NB4 (cell line): Measurements from ENCODE around the gene NADK.

Experiments
- DNase-seq: peaks from one replicate; pipeline ENCODE4 v3.0.0; 2010; ENCODE audit warnings: low read depth
- H3K4me3 ChIP-seq: one replicate; pipeline ENCODE4 v1.5.1; 2011; ENCODE audit warnings: mild to moderate bottlenecking, low read depth, low read length, moderate library complexity
- MYC ChIP-seq: IDR thresholded peaks from 2 replicates; pipeline ENCODE4 v1.6.1; 2011; ENCODE audit warnings: low read depth, low read length
- POLR2A ChIP-seq: IDR thresholded peaks from 2 replicates; pipeline ENCODE4 v1.6.1; 2011; ENCODE audit warnings: mild to moderate bottlenecking; ENCODE audit not compliant: insufficient read length; ENCODE audit errors: extremely low read depth
- TF ChIP-seq, protein P1 (sequence below): IDR thresholded peaks from 2 replicates; pipeline ENCODE4 v1.6.1; 2011; ENCODE audit warnings: low read depth, low read length
- TF ChIP-seq, protein P2 (sequence below): IDR thresholded peaks from one replicate; pipeline ENCODE4 v1.5.1; 2012; ENCODE audit warnings: low read depth, low read length

Gene NADK

DNA sequence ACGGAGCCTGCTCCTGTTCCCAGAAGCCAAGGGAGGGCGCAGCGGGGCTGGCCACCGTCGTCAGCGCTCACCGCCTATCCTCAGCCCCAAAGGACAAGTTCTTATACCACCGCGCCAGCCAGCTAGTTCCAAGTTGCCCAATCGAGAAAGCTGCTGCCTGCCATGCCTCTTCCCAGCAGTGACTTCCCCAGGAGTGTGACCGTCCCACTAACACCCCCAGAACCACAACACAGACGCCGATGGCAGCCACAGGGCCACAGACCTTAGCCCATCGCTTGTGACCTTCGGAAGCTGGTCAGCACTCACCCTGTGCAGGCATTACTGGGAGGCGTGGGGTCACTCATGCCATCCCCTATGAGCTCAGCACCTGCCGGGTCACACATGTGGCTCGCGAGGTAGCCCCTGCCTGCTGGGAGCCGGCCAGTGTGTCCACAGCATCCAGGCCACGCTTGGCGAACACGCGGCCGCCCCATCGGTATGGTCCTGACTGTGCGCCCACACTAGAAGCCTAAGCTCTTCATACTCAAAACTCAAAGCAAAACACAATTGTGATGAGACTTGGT is 20.1 kb downstream of the NADK start:
- no peak overlapping the region for H3K4me3 ChIP-seq
- TF ChIP-seq MYC, result no peak
- TF ChIP-seq, protein P1, sequence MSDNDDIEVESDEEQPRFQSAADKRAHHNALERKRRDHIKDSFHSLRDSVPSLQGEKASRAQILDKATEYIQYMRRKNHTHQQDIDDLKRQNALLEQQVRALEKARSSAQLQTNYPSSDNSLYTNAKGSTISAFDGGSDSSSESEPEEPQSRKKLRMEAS, result no peak
- TF ChIP-seq, protein P2, sequence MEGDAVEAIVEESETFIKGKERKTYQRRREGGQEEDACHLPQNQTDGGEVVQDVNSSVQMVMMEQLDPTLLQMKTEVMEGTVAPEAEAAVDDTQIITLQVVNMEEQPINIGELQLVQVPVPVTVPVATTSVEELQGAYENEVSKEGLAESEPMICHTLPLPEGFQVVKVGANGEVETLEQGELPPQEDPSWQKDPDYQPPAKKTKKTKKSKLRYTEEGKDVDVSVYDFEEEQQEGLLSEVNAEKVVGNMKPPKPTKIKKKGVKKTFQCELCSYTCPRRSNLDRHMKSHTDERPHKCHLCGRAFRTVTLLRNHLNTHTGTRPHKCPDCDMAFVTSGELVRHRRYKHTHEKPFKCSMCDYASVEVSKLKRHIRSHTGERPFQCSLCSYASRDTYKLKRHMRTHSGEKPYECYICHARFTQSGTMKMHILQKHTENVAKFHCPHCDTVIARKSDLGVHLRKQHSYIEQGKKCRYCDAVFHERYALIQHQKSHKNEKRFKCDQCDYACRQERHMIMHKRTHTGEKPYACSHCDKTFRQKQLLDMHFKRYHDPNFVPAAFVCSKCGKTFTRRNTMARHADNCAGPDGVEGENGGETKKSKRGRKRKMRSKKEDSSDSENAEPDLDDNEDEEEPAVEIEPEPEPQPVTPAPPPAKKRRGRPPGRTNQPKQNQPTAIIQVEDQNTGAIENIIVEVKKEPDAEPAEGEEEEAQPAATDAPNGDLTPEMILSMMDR, result no peak
- no peak for TF ChIP-seq POLR2A
- DNase-seq, result no peak

DNA sequence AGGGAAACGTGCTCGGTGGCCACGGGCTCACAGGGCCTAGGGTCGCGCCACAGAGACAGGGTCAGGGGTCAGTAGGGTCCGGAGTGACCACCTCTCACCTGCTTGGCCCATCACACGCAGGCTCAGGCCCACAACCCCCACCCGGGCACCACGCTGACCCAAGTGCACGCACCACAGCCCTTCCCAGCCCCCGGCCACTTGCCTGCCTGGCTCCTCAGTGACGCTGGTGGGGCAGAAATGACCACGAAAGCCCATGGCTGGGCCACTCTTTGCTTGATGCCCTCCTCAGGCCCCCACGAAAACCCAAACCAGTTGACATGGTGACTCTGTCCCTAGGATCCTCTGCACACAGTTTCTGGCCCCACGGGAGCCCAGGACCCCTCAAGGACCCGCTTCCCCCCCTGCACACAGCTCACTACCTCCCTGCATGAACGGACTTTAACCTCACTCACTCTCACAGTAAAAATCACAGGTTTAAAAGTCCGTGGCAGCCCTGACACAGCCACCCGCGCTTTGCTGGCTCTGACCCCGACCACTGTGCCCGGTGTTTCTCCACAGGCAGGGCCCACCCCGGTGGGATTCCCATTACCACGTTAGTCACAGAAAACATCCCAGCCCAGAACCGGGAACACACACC is 20.7 kb downstream of the NADK start:
- no peak for DNase-seq
- H3K4me3 ChIP-seq, result no peak overlapping the region
- TF ChIP-seq, protein P1, result no peak

DNA sequence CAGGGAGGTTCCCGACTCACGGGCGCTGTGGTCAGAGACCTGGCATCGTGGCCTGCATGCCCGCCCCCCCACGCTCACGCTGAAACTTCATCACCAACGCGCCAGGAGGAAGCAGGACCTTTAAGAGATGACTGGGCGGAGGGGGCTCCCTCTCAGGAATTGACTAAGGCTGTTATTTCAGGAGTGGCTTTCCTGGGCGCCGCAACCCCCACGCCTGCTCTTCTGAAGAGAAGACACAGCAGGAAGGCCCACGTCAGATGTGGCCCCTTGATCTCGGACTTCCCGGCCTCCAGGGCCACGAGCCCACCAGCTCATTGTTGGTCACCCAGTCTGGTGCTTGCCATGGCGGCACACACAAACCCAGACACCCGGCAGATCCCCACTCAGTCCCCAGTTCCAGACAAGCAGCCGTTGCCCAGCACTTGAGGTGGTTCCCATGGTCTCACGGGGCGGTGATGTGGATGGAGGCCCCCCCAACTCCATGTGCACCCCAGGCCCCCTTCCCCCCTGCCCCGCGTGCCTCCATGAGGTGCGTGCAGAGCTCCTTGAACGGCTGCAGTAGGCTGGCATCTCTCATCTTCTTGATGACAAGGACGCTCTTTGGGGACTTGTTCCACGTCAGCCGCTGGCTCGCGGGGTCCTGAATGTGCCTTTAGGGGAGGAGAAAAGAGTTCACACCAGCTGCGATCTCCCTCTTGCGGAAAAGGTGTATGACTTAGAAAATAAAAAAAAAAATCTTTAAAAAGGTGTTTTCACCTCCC is 21.4 kb downstream of the NADK start:
- no peak for TF ChIP-seq MYC
- TF ChIP-seq, protein P2, result no peak
- TF ChIP-seq POLR2A, result no peak
- TF ChIP-seq, protein P1, result no peak
- no peak overlapping the region for H3K4me3 ChIP-seq
- DNase-seq, result no peak

DNA sequence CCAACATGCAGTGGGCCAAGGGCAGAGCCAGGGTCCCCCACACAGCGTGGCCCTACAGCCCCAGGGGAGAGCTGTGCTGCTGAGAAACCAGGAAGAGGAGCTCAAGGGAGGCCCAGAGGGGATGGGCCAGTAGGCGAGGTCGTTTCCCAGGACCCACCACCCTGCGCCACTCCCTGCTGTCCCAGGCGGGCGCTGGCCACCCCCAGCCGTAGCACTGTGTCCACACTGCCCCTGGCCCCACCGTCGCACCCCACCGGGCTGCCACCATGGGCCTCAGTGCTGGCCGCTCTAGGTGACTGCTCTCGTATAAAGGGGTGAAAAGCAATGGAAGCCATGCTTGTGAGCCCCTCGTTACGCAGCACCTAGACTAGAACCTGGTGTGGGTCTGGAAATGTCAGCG is 22.4 kb downstream of the NADK start:
- DNase-seq, result no peak
- TF ChIP-seq, protein P2, result no peak
- no peak for TF ChIP-seq MYC
- TF ChIP-seq POLR2A, result no peak
- TF ChIP-seq, protein P1, result no peak
- H3K4me3 ChIP-seq, result no peak overlapping the region

DNA sequence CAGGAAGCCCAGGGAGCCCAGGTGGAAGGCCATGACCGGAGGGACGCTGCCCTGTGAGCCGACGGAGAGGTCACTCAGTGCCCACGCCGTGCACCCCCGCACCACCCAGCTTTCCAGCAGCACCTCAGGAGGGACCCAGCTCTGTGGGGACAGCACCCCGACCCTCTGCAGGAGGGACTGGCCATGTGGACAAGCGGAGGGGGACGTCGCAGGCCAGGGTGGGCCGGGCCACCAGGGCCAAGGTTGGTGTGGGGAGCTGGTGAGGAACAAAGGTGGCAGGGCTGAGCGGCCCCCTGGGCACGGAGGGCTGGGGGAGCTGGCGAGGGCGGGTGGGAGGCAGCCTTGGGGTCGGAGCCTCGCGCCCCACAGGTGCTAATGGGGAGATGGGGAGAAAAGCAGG is 22.8 kb downstream of the NADK start:
- H3K4me3 ChIP-seq, result no peak overlapping the region
- no peak for TF ChIP-seq MYC
- TF ChIP-seq, protein P2, result no peak
- TF ChIP-seq, protein P1, result no peak
- TF ChIP-seq POLR2A, result no peak
- no peak for DNase-seq
